Measurements from ENCODE around the gene COMT.

Gene COMT

GRCh38 chr22:19997561-19998231 is 56.1 kb downstream of the COMT start:
- no peak for DNase-seq

GRCh38 chr22:19998232-19998951 is 56.8 kb downstream of the COMT start:
- no peak for DNase-seq

GRCh38 chr22:19998991-19999820 is 57.6 kb downstream of the COMT start:
- no peak for DNase-seq

- no peak for DNase-seq
These were observed 58.9 kb downstream of the COMT start for GRCh38 chr22:20000246-20001081.

GRCh38 chr22:20001082-20001638 is 59.6 kb downstream of the COMT start:
- DNase-seq = no peak

- no peak for DNase-seq
These were observed 60.6 kb downstream of the COMT start for GRCh38 chr22:20002128-20002527.

- no peak for DNase-seq
These were observed 61.1 kb downstream of the COMT start for GRCh38 chr22:20002636-20003035.

- no peak for DNase-seq
These were observed 61.7 kb downstream of the COMT start for GRCh38 chr22:20003304-20003703.

GRCh38 chr22:20004464-20004863 is 62.9 kb downstream of the COMT start:
- DNase-seq = no peak

GRCh38 chr22:20008221-20008995 is 66.8 kb downstream of the COMT start:
- no peak for DNase-seq

- DNase-seq = no peak
These were observed 67.5 kb downstream of the COMT start for GRCh38 chr22:20009018-20009491.

GRCh38 chr22:20009582-20010306 is 68.2 kb downstream of the COMT start:
- DNase-seq = no peak

GRCh38 chr22:20010307-20011122 is 68.9 kb downstream of the COMT start:
- no peak for DNase-seq

- no peak for DNase-seq
These were observed 69.8 kb downstream of the COMT start for GRCh38 chr22:20011123-20011992.

- no peak for DNase-seq
These were observed 70.6 kb downstream of the COMT start for GRCh38 chr22:20011993-20012740.

GRCh38 chr22:20012741-20013331 is 71.3 kb downstream of the COMT start:
- DNase-seq = no peak

GRCh38 chr22:20013382-20013871 is 71.9 kb downstream of the COMT start:
- DNase-seq = no peak

Measured in SHP77 treated with DMSO at 0.1 percent for 48 hours (cell line).